ENCODE measurements around the gene SLC37A3.

SLC37A3 gene, protein sequence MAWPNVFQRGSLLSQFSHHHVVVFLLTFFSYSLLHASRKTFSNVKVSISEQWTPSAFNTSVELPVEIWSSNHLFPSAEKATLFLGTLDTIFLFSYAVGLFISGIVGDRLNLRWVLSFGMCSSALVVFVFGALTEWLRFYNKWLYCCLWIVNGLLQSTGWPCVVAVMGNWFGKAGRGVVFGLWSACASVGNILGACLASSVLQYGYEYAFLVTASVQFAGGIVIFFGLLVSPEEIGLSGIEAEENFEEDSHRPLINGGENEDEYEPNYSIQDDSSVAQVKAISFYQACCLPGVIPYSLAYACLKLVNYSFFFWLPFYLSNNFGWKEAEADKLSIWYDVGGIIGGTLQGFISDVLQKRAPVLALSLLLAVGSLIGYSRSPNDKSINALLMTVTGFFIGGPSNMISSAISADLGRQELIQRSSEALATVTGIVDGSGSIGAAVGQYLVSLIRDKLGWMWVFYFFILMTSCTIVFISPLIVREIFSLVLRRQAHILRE

DNA sequence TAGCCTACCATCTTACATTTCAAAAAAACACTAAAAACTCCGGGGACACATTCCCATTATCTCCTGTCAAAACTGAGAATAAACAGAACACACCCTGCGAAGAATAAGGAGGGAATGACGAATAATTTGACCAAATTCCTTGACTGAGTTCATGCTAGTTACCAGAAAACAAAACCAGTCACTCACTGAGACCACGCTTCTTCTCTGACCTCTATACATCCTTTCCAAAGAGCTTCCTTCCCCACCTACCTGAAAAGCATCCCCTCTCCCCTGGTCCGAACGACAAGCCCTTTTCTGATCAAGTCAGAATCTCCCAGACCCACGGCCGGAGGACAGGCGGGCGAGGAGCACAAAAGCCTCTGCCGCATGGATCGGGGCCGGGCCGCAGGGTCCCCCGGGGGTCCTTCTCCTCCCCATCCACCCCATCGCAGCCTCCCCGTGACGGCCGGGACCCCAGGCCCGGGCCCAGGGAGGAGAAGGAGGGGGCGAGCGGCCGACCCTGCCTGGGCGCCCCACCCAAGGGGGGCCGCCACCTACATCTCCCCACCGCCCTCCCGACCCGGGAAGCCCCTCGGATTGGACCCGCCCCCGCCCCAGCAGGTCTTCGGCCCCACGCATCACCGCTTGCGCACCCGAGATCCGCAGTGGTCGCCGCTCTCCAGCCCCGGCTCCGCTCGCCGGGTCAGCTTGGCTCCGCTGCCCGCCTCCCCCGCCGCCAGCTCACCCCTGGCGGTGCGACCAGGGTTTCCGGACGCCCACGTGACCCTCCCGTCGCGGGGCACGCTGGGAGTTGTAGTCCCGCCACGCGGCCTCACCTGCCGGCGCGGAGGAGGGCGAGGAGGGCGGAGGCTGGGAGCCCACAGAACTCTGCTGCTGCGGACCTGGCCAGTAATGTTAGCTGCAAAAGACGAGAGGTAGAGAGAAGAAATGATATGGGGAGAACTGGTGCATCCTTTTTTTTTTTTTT is at the start of gene SLC37A3:
Gene SLC37A3, minus strand, starts transcription at position 747 of the 967 bp plus-strand sequence. CDS start 16,004 bp downstream, outside the sequence.
- no peaks in the 10 kb centered on the region for H3K9me3 ChIP-seq (ENCODE audit: severe bottlenecking)
- H3K27ac ChIP-seq: peak within 1 kb of the TSS; percentile 78
- DNase-seq: peak; percentile 86
- H3K27me3 ChIP-seq (ENCODE audit: insufficient read depth, low read depth, severe bottlenecking): no peaks in the 10 kb centered on the region
- H3K36me3 ChIP-seq: peaks cover 3% of the 10 kb centered on the region; the same call in 1 of the 2 replicates
- TF ChIP-seq, protein P1, sequence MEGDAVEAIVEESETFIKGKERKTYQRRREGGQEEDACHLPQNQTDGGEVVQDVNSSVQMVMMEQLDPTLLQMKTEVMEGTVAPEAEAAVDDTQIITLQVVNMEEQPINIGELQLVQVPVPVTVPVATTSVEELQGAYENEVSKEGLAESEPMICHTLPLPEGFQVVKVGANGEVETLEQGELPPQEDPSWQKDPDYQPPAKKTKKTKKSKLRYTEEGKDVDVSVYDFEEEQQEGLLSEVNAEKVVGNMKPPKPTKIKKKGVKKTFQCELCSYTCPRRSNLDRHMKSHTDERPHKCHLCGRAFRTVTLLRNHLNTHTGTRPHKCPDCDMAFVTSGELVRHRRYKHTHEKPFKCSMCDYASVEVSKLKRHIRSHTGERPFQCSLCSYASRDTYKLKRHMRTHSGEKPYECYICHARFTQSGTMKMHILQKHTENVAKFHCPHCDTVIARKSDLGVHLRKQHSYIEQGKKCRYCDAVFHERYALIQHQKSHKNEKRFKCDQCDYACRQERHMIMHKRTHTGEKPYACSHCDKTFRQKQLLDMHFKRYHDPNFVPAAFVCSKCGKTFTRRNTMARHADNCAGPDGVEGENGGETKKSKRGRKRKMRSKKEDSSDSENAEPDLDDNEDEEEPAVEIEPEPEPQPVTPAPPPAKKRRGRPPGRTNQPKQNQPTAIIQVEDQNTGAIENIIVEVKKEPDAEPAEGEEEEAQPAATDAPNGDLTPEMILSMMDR (IDR thresholded peaks at IDR 0.05; ENCODE audit: low read depth, low read length): no peak
- H3K4me3 ChIP-seq (ENCODE audit: low read depth, low read length): peak within 1 kb of the TSS; percentile 66

DNA sequence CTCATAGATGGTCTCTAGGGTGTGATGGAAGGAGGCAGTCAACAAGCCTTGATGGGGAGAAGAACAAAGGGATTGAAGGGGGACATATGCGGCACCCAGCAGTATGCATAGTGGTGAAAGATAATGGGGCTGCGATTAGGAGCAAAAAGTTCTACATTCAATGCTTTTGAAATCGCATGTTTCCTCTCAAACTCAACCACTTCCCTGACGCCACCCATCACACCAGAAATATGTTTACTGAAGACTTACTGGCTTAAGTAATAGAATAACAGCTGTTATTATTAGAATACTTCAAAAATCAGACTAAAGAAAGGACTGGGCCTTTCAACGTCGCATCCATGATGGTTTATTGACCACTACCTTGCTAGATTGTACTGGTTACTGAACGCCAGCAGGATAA is 49.5 kb upstream of the SLC37A3 start:
- no peak overlapping the region for H3K27ac ChIP-seq
- H3K36me3 ChIP-seq: 0 out of 2 replicates have a peak, but pooled peaks cover 2% of the 10 kb centered on the region
- no peaks in the 10 kb centered on the region for H3K9me3 ChIP-seq (ENCODE audit: severe bottlenecking)
- no peaks in the 10 kb centered on the region for H3K27me3 ChIP-seq (ENCODE audit: insufficient read depth, low read depth, severe bottlenecking)
- H3K4me3 ChIP-seq (ENCODE audit: low read depth, low read length): no peak overlapping the region
- no peak for DNase-seq
- TF ChIP-seq, protein P1 (IDR thresholded peaks at IDR 0.05; ENCODE audit: low read depth, low read length): no peak

DNA sequence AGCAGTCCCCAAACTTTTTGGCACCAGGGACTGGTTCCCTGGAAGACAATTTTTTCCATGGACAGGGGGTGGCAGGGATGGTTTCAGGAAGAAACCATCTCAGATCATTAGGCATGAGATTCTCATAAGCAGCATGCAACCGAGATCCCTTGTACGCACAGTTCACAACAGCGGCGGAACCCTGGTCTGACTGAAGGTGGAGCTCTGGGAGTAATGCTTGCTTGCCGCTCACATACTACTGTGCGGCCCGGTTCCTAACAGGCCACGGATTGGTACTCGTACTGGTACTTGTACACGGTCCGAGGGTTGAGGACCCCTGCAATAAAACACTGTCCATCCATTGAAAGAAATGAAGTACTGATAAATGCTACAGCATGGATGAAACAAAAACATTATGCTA is 48.1 kb upstream of the SLC37A3 start:
- Histone ChIP-seq H3K27me3 (ENCODE audit: insufficient read depth, low read depth, severe bottlenecking) (no peaks in the 10 kb centered on the region), H3K36me3 (0 out of 2 replicates have a peak, but pooled peaks cover 2% of the 10 kb centered on the region), H3K4me3 (ENCODE audit: low read depth, low read length) (no peak overlapping the region), H3K9me3 (ENCODE audit: severe bottlenecking) (no peaks in the 10 kb centered on the region), H3K27ac (no peak overlapping the region)
- DNase-seq: peak; percentile 12
- TF ChIP-seq, protein P1 (IDR thresholded peaks at IDR 0.05; ENCODE audit: low read depth, low read length): peak; percentile 21; the same call in 1 of the 2 replicates

DNA sequence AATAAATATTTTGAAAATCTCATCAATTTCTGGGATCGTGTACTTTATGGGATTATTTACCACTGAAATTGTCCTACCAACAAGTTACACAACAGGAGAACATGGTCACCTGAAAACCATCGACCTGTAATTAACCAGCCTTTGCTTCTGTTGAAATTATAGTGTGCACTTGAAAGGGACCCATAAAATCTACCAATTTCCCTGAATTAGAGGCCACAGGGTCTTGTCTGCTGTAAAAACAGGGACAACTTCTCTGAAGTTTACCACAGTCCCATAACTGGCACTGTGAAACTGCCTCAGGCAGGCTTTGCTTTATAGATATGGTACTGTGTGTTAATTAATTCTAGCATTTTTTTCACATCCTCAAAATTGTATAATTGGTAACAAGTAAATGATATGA is 43.2 kb upstream of the SLC37A3 start:
- Histone ChIP-seq H3K27me3 (ENCODE audit: insufficient read depth, low read depth, severe bottlenecking) (no peaks in the 10 kb centered on the region), H3K4me3 (ENCODE audit: low read depth, low read length) (no peak overlapping the region), H3K36me3 (no peaks in the 10 kb centered on the region), H3K9me3 (ENCODE audit: severe bottlenecking) (no peaks in the 10 kb centered on the region), H3K27ac (no peak overlapping the region)
- TF ChIP-seq, protein P1 (IDR thresholded peaks at IDR 0.05; ENCODE audit: low read depth, low read length): no peak
- no peak for DNase-seq

DNA sequence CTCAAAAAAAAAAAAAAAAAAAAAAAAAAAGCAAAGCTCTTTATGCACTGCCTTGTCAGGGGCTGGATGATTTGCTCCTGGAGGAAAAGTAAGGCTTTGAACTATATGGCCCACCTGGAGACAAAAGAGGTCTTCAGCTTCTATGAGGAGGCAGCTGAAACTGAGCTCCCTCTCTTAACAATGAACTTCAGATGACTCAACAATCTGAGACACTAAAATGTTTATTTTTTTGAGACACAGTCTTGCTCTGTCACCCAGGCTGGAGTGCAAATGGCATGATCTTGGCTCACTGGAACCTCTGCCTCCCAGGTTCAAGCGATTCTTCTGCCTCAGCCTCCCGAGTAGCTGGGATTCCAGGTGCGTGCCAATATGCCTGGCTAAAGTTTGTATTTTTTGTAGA is 42.3 kb upstream of the SLC37A3 start:
- no peaks in the 10 kb centered on the region for H3K9me3 ChIP-seq (ENCODE audit: severe bottlenecking)
- no peaks in the 10 kb centered on the region for H3K36me3 ChIP-seq
- no peak overlapping the region for H3K4me3 ChIP-seq (ENCODE audit: low read depth, low read length)
- TF ChIP-seq, protein P1 (IDR thresholded peaks at IDR 0.05; ENCODE audit: low read depth, low read length): no peak
- H3K27ac ChIP-seq: no peak overlapping the region
- no peak for DNase-seq
- no peaks in the 10 kb centered on the region for H3K27me3 ChIP-seq (ENCODE audit: insufficient read depth, low read depth, severe bottlenecking)
